Duodenal mucosa (tissue), 2 donors: ENCODE measurements around the gene ADCY10.
A peak's percentile ranks its signal among the peaks of the same experiment; 100 is the strongest.

Experiments used
- H3K27ac ChIP-seq: one replicate; pipeline ENCODE4 v1.7.0; 2013; ENCODE audit warnings: low read depth, low read length
- H3K27me3 ChIP-seq, 2 donors: one replicate each; pipeline ENCODE4 v1.7.0; 2013; ENCODE audit warnings: low read length in 2 of 2, control low read depth in 1 of 2; ENCODE audit not compliant: insufficient read depth in 2 of 2, control insufficient read depth in 1 of 2
- H3K36me3 ChIP-seq, 2 donors: one replicate each; pipeline ENCODE4 v1.7.0; 2013; ENCODE audit warnings: low read length in 2 of 2, control low read depth in 1 of 2; ENCODE audit not compliant: insufficient read depth in 2 of 2, control insufficient read depth in 1 of 2
- H3K4me1 ChIP-seq, 2 donors: one replicate each; pipeline ENCODE4 v1.7.0; 2013; ENCODE audit warnings: low read length in 2 of 2, control low read depth in 1 of 2; ENCODE audit not compliant: insufficient read depth in 2 of 2, control insufficient read depth in 1 of 2
- H3K4me3 ChIP-seq, 2 donors: one replicate each; pipeline ENCODE4 v1.7.0; 2013; ENCODE audit warnings: low read length in 2 of 2, low read depth in 1 of 2
- H3K9ac ChIP-seq, 2 donors: one replicate each; pipeline ENCODE4 v1.7.0; 2013; ENCODE audit warnings: low read length in 2 of 2, low read depth in 1 of 2
- H3K9me3 ChIP-seq, 2 donors: one replicate each; pipeline ENCODE4 v1.7.0; 2013; ENCODE audit warnings: low read length in 2 of 2, control low read depth in 1 of 2; ENCODE audit not compliant: control insufficient read depth in 1 of 2

Gene ADCY10

DNA sequence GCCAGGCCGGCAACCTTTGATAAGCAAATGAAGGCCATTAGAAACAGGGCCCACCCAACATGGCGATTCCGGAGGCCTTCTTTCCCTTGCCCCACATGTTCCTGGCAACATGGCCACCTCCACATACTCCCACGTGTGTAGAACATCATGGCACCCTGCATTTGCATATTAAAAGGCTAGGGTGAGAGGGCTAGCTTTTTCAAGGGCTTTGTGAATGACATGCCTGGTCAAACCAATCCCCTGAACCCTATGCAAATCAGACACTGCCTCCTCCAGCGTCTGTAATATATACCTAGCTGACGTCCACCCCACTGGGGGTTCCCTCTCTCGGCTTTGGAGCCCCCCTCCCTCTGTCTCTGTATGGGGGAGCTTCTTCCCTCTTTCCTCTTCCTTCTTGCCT, 1.6 kb downstream of the ADCY10 start:
- Histone ChIP-seq H3K27me3 (no peaks in the 10 kb centered on the region), H3K4me1 (peaks cover 3 to 5% of the 10 kb centered on the region in 2 donors), H3K4me3 (no peak overlapping the region), H3K9me3 (peaks cover 6 to 8% of the 10 kb centered on the region in 2 donors), H3K36me3 (peaks cover 0 to 12% of the 10 kb centered on the region in 2 donors), H3K27ac (no peak overlapping the region), H3K9ac (no peak overlapping the region)

DNA sequence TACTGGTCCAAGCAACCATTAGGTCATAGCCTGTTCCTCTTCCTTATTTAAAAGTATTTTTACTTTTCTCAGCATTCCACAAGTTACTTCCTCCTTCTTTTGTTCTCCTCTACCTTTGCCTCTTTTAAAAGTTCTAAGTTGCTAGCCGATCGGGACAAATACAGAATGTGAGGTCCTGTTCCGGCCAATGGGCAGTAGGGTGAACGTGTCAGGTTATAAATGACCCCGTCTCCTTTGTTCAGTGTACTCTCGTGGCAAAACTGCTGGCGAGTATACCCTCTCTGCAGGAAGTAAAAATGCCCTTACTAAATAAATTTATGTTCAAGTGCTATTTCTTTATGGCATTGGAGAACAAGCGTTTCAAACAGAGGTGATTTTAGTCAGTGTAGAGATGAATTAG, 2.5 kb downstream of the ADCY10 start:
- Histone ChIP-seq H3K9ac (no peak overlapping the region), H3K4me3 (peak overlapping the region in 1 of 2 donors; percentile 11), H3K27ac (no peak overlapping the region), H3K9me3 (peaks cover 6 to 8% of the 10 kb centered on the region in 2 donors), H3K4me1 (peaks cover under 1 to 3% of the 10 kb centered on the region in 2 donors), H3K36me3 (peaks cover 0 to 12% of the 10 kb centered on the region in 2 donors), H3K27me3 (no peaks in the 10 kb centered on the region)

- Histone ChIP-seq H3K4me1 (peaks cover 0 to 3% of the 10 kb centered on the region in 2 donors), H3K4me3 (no peak overlapping the region), H3K27ac (no peak overlapping the region), H3K9ac (no peak overlapping the region), H3K36me3 (peaks cover 0 to 8% of the 10 kb centered on the region in 2 donors), H3K27me3 (no peaks in the 10 kb centered on the region), H3K9me3 (peaks cover 6 to 8% of the 10 kb centered on the region in 2 donors)
Measured at GRCh38 chr1:167910530-167910929, 3.4 kb downstream of the ADCY10 start.

- Histone ChIP-seq H3K4me1 (peaks cover 0 to 3% of the 10 kb centered on the region in 2 donors), H3K9me3 (peaks cover 6 to 8% of the 10 kb centered on the region in 2 donors), H3K27ac (no peak overlapping the region), H3K36me3 (peaks cover 0 to 8% of the 10 kb centered on the region in 2 donors), H3K4me3 (no peak overlapping the region), H3K9ac (no peak overlapping the region), H3K27me3 (no peaks in the 10 kb centered on the region)
Measured at GRCh38 chr1:167909691-167910180, 4.2 kb downstream of the ADCY10 start.

DNA sequence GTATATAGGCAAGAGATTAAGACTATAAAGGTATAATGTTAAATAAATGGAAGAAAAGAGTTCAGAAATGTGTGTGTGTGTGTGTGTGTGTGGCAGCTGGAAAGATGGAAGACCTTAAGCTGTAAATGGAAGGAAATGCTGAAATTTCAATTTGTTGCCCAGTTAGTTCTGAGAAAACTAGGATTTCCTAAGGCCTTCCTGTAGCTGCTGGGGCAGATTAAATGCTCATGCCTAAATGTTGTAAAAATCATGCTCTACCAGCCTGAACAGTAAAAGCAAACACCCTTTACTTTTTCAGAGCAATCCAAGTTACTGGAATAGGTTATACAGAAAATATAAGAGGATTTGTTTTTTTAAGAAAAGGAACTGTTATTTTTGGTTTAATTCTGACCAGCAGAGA, 8.3 kb downstream of the ADCY10 start:
- H3K9me3 ChIP-seq: peaks cover 6 to 8% of the 10 kb centered on the region in 2 donors
- H3K4me1 ChIP-seq: peaks cover 0 to 3% of the 10 kb centered on the region in 2 donors
- H3K27ac ChIP-seq: no peak overlapping the region
- no peaks in the 10 kb centered on the region for H3K27me3 ChIP-seq
- no peak overlapping the region for H3K9ac ChIP-seq
- H3K4me3 ChIP-seq: no peak overlapping the region
- no peaks in the 10 kb centered on the region for H3K36me3 ChIP-seq

GRCh38 chr1:167905182-167905581, 8.8 kb downstream of the ADCY10 start:
- Histone ChIP-seq H3K4me3 (no peak overlapping the region), H3K36me3 (no peaks in the 10 kb centered on the region), H3K9me3 (peaks cover 6 to 7% of the 10 kb centered on the region in 2 donors), H3K27me3 (no peaks in the 10 kb centered on the region), H3K4me1 (no peaks in the 10 kb centered on the region), H3K9ac (no peak overlapping the region), H3K27ac (no peak overlapping the region)

DNA sequence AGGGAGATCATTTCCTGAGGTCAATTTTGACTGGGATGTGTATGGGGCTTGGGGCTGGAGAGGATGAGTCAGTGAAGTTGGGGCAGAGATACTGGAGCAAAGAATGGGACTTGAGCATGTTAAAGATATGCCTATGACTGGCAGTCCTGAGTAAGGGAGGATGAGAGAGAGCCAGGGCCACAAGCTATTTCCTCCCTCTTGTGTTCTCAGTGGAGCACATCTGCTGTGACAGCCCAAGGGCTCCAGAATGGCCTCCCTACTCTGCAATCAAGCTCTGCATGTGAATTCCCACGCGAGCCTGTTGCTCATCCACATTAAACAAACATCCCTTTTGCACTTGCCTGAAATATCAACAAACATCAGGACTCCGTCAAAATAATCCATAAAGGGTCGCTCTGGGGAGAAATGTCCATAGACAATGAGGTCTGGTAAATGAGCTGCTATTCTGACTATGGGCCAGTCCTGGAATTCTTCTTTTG, 9.2 kb downstream of the ADCY10 start:
- H3K9me3 ChIP-seq: peaks cover 2 to 3% of the 10 kb centered on the region in 2 donors
- no peak overlapping the region for H3K9ac ChIP-seq
- H3K27me3 ChIP-seq: no peaks in the 10 kb centered on the region
- H3K27ac ChIP-seq: no peak overlapping the region
- no peak overlapping the region for H3K4me3 ChIP-seq
- H3K36me3 ChIP-seq: no peaks in the 10 kb centered on the region
- H3K4me1 ChIP-seq: no peaks in the 10 kb centered on the region

DNA sequence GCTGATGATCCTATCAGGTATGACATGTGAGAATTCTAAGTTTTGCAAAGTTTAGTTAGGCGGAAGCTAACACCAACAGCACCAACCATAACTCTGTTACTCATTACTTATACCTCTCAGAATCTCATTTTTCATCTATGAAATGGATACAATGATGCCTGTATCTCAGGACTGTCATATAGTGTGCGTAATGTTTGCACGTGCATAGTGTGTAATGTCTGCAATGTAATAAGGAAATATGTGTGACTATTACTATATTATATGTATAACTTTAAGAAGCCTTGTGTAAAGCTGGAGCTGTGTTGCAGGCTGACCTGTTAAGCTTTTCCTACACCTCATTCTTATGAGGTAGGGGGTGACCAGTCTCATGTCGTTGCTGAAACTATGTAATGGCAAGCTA, 13.0 kb downstream of the ADCY10 start:
- H3K4me1 ChIP-seq: no peaks in the 10 kb centered on the region
- no peaks in the 10 kb centered on the region for H3K36me3 ChIP-seq
- no peaks in the 10 kb centered on the region for H3K9me3 ChIP-seq
- no peak overlapping the region for H3K4me3 ChIP-seq
- H3K27ac ChIP-seq: no peak overlapping the region
- no peak overlapping the region for H3K9ac ChIP-seq
- no peaks in the 10 kb centered on the region for H3K27me3 ChIP-seq

GRCh38 chr1:167899253-167899681, 14.7 kb downstream of the ADCY10 start:
- Histone ChIP-seq H3K4me1 (no peaks in the 10 kb centered on the region), H3K27ac (no peak overlapping the region), H3K36me3 (no peaks in the 10 kb centered on the region), H3K4me3 (no peak overlapping the region), H3K9ac (no peak overlapping the region), H3K27me3 (no peaks in the 10 kb centered on the region), H3K9me3 (no peaks in the 10 kb centered on the region)

- no peaks in the 10 kb centered on the region for H3K27me3 ChIP-seq
- no peaks in the 10 kb centered on the region for H3K9me3 ChIP-seq
- no peak overlapping the region for H3K4me3 ChIP-seq
- H3K4me1 ChIP-seq: no peaks in the 10 kb centered on the region
- H3K36me3 ChIP-seq: no peaks in the 10 kb centered on the region
- no peak overlapping the region for H3K27ac ChIP-seq
- no peak overlapping the region for H3K9ac ChIP-seq
Measured at GRCh38 chr1:167898578-167899222, 15.2 kb downstream of the ADCY10 start.
